ENCODE results near the gene ELL2. TPM values are rescaled to one million over a fixed set of nuclear protein-coding genes. Genes with fewer than 3 reads are reported as not detected.

Gene ELL2
- total and polyA plus RNA-seq, 2 of the 13 experiments (the other 11 are each of a cell fraction or from before 2014, with no cell fraction given) = 78.9 to 97.1 TPM

- TF ChIP-seq, protein P1, sequence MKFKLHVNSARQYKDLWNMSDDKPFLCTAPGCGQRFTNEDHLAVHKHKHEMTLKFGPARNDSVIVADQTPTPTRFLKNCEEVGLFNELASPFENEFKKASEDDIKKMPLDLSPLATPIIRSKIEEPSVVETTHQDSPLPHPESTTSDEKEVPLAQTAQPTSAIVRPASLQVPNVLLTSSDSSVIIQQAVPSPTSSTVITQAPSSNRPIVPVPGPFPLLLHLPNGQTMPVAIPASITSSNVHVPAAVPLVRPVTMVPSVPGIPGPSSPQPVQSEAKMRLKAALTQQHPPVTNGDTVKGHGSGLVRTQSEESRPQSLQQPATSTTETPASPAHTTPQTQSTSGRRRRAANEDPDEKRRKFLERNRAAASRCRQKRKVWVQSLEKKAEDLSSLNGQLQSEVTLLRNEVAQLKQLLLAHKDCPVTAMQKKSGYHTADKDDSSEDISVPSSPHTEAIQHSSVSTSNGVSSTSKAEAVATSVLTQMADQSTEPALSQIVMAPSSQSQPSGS (CRISPR knock-in tag; IDR thresholded peaks at IDR 0.05) = 0 out of 2 replicates have a peak, but pooled peaks have one; percentile 52
- TF ChIP-seq TEAD3 (CRISPR knock-in tag; optimal IDR thresholded peaks at IDR 0.05; ENCODE audit: borderline replicate concordance) (peak; percentile 91), ZNF234 (CRISPR knock-in tag; conservative IDR thresholded peaks at IDR 0.05) (no peak), SOX13 (IDR thresholded peaks at IDR 0.05) (peak; percentile 13; the same call in 1 of the 2 replicates), SOX13 (CRISPR knock-in tag; conservative IDR thresholded peaks at IDR 0.05 in 1 of 2, IDR thresholded peaks at IDR 0.05 in 1 of 2) (peak in 1 of 2 experiments; percentile 87; a peak in 1 of 4 replicates), CCDC6 (CRISPR knock-in tag; IDR thresholded peaks at IDR 0.05) (peak; percentile 87), ARID3A (IDR thresholded peaks at IDR 0.05; ENCODE audit: low read depth, low read length) (peak; percentile 55; the same call in 1 of the 2 replicates), ZNF512B (CRISPR knock-in tag; IDR thresholded peaks at IDR 0.05; ENCODE audit: borderline replicate concordance) (no peak), ZFP62 (CRISPR knock-in tag; IDR thresholded peaks at IDR 0.05) (no peak), ZNF34 (CRISPR knock-in tag; IDR thresholded peaks at IDR 0.05; ENCODE audit: borderline replicate concordance) (peak; percentile 79), FOXK2 (IDR thresholded peaks at IDR 0.05) (no peak), ZNF670 (CRISPR knock-in tag; IDR thresholded peaks at IDR 0.05; ENCODE audit: borderline replicate concordance) (no peak), ZNF329 (CRISPR knock-in tag; IDR thresholded peaks at IDR 0.05; ENCODE audit: low read depth) (0 out of 2 replicates have a peak, but pooled peaks have one; percentile 30), ZNF772 (CRISPR knock-in tag; IDR thresholded peaks at IDR 0.05) (0 out of 2 replicates have a peak, but pooled peaks have one; percentile 73), ZNF850 (CRISPR knock-in tag; conservative IDR thresholded peaks at IDR 0.05) (no peak), KMT2B (CRISPR knock-in tag; IDR thresholded peaks at IDR 0.05) (peak; percentile 64; the same call in 1 of the 2 replicates)
- TF ChIP-seq, protein P2, sequence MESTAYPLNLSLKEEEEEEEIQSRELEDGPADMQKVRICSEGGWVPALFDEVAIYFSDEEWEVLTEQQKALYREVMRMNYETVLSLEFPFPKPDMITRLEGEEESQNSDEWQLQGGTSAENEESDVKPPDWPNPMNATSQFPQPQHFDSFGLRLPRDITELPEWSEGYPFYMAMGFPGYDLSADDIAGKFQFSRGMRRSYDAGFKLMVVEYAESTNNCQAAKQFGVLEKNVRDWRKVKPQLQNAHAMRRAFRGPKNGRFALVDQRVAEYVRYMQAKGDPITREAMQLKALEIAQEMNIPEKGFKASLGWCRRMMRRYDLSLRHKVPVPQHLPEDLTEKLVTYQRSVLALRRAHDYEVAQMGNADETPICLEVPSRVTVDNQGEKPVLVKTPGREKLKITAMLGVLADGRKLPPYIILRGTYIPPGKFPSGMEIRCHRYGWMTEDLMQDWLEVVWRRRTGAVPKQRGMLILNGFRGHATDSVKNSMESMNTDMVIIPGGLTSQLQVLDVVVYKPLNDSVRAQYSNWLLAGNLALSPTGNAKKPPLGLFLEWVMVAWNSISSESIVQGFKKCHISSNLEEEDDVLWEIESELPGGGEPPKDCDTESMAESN (CRISPR knock-in tag; conservative IDR thresholded peaks at IDR 0.05) = peak; percentile 85; the same call in 1 of the 2 replicates
- TF ChIP-seq, protein P3, sequence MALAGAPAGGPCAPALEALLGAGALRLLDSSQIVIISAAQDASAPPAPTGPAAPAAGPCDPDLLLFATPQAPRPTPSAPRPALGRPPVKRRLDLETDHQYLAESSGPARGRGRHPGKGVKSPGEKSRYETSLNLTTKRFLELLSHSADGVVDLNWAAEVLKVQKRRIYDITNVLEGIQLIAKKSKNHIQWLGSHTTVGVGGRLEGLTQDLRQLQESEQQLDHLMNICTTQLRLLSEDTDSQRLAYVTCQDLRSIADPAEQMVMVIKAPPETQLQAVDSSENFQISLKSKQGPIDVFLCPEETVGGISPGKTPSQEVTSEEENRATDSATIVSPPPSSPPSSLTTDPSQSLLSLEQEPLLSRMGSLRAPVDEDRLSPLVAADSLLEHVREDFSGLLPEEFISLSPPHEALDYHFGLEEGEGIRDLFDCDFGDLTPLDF (CRISPR knock-in tag; IDR thresholded peaks at IDR 0.05) = no peak
- TF ChIP-seq, protein P4, sequence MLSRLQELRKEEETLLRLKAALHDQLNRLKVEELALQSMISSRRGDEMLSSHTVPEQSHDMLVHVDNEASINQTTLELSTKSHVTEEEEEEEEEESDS (CRISPR knock-in tag; IDR thresholded peaks at IDR 0.05; ENCODE audit: borderline replicate concordance) = peak; percentile 27; the same call in 1 of the 2 replicates
These were observed 102.7 kb downstream of the ELL2 start (continued) for GRCh38 chr5:95858661-95859595.

Measured in HepG2 (cell line).